Measurements from ENCODE around the gene FABP7.

The FABP7 gene

DNA sequence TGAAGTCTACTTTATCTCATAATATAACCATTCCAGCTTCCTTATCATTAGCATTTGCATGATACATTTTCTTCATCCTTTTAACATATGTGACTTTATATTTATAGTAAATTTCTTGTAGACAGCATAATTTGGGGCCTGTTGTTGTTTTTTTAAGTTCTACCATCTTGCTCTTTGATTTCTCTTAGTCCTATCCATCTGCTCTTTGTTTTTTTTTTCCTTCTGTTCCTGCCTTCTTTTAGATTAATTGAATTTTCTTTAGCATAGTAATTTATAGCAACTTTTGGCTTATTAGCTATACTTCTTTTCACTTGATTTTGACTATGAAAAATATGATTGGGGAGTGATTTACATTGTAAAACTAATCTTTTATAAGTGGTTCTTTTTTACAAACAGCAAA lies 19.2 kb upstream of the FABP7 start:
- no peak for DNase-seq

DNA sequence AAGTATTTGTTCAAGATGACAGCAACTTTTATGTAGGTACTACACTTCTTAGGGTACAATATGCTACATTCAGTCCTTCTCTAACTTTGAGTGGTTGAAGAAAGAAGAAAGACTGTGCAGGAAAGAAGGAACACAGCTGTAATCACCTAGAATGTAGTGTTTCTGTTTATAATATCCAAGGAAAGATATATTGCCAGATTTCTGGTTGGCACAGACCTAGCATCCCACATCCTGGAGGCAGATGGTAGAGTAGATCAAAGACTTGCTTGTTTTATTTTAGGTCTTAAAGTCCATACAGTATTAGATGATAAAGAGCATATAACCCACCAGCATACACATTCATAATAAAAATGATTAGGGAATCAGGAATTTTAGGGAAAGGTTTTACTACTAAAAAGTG lies 13.3 kb upstream of the FABP7 start:
- no peak for DNase-seq

DNA sequence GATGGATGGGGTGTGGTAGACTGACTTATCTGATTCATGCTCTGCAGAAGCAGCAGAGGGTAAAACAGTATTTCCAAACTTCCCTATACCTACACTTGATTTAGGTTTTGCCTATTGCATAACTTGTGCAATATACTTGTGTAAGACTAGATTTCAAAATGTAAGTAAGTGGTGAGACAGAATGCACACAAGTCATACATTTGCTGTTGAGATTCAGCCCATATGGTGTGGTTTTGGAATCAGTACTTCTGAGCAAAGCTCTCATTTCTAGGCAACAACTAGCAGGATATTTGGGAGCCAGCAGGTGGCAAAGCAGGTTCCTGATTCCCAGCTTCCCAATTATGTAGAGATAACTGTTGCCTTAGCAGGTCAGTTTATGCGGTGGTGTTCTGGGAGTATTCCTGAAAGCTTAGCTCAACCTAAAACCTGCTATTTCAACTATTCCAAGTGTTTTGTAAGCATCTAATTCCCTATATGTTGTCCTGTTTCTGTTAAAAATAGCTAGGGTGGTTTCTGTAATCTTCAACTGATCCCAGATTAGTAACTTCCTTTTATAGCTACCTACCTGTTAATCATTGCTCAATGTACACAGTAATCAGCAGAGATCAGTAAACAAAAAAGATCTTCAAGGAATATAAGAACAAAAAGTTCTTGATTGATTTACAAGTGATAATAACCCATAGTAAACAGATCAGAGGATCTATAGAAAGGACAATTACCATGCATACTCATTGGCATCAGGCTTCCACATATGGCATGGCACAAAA lies 8.5 kb upstream of the FABP7 start:
- peak; percentile 36 for DNase-seq

DNA sequence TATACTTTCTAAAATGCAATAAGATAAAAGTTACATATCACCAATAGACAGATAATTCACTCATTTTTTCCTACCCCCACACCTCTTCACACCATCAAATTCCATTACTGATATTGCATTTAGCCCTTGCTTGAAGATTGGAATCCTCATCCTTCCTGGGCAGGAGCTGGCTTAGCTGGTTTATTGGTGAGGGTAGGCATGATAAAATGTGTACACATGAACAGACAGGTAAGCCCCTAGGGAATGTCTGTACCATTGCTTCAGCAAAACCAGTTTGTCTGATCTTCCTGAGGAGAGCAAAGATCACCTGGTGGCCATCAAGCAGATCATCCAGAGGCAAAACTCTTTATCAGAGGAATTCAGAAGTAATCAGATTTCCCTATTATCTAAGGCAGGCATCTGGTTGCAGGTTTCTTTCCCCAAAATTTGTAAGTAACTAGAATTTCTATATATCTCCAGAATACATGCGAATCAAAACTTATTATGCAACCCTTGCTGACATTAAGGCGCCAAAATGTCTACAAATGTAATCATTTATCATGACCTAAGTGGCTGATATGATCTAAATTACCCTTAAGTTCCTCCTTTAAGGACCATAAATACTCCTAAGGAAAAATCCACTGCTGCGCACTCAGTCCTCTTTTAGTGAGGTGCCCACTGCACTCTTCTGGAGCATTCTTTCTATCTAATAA lies 6.6 kb upstream of the FABP7 start:
- peak; percentile 7 for DNase-seq

DNA sequence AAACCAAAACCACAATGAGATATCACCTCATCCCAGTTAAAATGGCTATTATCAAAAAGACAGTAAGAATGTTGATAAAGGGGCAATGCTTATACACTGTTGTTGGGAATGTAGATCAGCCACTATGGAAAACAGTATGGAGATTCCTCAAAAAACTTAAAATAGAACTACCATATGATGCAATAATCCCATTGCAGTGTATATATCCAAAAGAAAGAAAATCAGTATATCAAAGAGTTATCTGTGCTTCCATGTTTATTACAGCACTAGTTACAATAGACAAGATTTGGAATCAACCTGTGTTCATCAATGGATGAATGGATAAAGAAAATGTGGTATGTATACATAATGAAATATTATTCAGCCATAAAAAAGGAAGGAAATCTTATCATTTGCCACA lies 3.5 kb upstream of the FABP7 start:
- no peak for DNase-seq

DNA sequence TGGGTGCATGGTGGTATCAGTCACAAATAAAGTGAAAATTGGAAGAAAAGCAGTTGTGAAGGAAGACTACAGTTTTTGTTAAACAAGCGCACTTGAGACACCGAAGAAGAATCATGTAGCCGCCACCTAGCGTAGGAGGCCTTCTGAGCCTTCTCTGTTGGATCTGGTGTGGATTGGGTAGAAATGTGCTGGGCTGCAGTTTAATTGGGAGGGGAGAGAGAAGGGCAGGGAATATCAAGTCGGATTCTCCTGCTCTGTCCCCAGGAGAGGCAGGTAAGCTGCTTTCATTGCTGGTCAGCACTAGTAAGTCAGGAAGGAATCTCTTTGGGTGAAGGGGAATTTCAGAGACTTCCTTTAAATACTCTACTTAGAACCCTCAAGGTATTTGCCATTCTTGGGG lies 1.2 kb upstream of the FABP7 start:
- DNase-seq = no peak

DNA sequence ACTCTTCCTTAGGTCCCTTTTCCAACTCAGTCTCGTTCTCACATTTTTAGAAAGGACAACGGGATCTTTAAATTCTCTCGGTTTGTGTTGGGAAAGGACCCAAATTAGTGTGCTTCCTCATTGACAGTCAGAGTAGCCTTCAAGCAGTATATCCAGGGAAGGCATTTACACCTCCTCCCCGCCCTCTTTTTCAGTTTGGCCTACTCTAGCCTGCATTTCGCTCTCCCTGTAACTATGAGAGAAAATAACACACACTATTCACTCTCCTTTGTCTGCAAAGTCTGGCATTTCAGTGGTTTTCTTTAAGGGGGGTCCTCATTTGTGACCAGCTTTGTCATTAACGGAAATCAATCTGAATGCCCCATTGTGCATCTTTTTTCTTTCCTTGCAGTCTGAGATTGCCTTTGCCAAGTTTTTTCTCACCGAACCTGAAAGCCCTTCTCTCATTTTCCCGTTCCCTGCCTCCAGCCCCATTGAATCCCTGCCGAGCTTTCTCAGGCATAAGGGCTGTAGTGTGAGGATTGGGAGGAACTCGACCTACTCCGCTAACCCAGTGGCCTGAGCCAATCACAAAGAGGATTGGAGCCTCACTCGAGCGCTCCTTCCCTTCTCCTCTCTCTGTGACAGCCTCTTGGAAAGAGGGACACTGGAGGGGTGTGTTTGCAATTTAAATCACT lies 393 bp upstream of the FABP7 start:
- no peak for DNase-seq

DNA sequence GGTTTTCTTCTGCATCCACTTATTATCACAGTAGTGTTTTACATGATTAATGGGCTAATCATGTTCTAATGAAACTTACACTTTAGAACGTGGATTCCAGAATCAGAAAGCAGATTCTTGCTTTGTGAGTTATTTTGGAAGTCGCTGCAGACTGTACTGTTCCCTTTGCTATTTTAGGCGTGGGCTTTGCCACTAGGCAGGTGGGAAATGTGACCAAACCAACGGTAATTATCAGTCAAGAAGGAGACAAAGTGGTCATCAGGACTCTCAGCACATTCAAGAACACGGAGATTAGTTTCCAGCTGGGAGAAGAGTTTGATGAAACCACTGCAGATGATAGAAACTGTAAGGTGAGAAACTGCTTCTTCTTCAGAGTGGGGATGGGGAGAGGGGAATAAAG lies 598 bp downstream of the FABP7 start:
- DNase-seq = no peak

DNA sequence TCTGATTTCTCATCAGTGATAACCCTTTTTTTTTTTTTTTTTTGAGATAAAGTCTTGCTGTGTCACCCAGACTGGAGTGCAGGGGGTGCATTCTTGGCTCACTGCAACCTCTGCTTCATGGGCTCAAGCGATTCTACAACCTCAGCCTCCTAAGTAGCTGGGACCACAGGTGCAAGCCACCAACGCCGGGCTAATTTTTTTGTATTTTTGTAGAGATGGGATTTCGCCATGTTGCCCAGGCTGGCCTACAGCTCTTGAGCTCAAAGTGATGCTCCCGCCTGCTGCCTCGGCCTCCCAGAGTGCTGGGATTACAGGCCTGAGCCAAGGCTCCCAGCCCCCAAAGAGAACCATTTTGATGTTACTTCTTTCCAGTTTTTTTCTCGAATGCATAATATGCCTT lies 2.2 kb downstream of the FABP7 start:
- no peak for DNase-seq

DNA sequence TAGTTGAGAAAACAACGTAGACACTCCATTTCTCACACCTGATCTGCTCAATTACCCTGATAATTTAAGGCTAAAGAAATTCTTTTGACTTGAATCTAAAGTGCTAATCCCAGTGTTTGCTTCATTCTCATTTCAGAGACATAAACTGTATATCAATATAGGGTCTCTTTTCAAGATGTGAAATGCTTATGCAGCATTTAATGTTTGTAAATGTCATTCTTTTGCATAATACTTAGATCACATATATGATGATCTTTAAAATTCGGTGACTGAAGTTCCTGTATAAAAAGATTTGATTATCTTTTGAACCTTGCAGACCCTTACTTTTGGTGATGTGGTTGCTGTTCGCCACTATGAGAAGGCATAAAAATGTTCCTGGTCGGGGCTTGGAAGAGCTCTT lies 3.9 kb downstream of the FABP7 start:
- DNase-seq = no peak

DNA sequence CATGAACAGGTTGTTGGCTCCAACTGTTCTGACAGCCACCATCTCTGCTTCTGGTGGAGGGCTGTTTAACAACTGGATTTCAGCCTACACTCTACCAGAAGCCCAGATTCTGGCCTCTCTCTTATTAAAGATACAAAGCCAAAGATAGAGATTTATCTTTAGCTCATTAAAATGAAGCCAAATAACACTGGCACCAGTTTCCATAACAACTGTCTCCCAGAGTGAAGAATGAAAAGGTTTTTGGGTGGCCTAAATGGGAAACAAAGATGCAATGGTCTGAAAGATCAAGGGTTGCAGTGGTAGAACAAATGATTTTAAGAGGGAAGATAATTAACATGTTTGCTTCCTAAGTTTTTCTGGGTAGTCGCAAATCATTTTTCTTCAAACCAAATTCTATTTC lies 6.4 kb downstream of the FABP7 start:
- no peak for DNase-seq

DNA sequence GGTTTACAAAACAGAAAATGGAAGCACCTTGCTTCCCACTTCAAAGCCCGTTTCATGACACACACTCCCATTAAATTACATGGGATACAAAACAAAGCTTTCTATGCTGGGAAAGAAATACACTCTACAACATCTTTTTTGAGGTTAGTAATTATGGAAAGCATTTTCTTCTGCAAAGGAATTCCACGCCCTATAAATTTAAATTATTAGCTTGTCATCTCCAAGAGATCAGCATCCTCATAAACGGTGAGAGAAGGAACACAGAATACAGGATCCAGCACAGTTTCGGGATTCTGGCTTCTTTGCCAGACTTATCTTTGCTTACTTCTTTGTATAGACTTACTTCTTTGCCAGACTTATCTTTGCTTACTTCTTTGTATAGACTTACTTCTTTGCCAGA lies 8.2 kb downstream of the FABP7 start:
- DNase-seq = no peak

DNA sequence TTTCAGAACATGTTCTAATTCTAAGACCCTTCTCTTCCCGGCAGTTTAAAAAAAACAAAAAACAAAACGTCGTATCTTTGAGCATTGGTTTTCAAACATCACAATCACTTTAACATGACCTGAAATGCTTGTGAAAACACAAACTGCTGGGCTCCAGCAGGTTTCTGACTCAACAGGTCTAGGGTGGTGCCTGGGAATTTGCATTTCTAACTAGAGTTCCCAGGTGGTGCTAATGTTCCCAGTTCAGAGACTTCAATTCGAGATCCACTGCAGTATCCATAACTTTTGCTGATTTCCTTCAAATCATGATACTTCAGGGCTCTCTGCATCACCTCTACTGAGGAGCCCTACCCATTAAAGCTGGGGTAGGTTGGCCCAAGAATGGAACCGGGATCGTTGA lies 8.7 kb downstream of the FABP7 start:
- DNase-seq = peak; percentile 9

DNA sequence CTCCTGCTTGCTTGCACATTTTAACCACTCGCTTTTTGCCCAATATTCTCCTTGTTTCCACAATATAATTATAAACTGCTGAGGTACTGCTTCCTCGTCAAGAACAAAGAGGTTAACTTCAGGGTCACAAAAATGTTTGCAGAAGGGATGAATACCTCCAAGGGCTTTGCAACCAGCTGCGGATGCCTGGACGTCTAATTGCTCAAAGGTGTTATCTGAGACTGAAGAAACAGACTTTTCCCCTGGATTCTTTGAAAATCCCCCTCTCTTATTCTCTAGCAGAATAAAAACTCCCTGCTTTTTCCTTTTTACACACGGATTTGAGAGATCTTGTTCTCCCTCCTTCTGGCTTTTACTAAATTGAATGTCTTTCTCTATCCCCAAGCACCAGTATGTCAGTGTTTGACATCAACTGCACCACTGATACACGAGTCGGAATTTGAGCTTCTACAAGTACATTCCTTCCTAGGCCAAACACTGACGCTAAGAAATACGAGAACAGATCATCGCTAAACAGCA lies 9.2 kb downstream of the FABP7 start:
- peak; percentile 29 for DNase-seq

DNA sequence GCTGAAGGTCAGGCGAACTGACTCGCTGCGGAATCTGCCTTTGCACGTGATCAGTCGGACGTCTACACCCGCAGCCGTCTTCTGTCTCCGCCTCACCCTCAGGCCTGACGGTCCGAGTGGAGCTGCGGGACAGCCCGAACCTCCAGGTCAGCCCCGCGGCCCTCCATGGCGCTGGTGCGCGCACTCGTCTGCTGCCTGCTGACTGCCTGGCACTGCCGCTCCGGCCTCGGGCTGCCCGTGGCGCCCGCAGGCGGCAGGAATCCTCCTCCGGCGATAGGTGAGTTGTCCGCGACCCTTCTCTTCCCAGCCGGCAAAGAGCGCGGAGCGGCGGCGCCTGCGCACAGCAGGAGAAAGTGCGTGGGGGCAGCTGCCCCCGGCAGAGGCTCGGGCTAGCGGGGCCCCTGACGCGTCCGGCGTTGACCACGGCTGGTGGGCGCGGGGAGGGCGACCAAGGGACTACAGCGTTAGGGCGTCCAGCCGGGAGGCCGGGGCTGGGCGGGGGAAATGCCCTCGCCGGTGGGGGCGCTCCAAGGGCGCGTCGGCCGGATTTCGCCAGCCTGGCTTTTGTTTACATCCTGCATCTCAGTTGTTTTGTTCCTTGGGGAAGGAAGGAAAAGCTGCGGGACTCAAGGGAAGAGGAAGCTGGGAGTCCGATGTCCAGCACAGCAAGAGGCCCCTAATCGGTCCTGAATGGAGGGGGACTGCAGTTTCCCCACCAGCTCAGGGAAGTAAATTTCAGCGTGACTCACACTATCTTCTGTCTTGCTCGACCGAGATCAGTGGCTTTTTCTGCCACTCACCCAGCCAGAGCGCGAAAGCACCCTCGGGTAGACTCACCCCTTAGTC lies 9.9 kb downstream of the FABP7 start, which contains the start of gene SMPDL3A:
Gene SMPDL3A (plus strand): TSS at position 77 of the 846 bp plus-strand sequence. CDS start 89 bp downstream, at position 166.
- DNase-seq = peak; percentile 82

DNA sequence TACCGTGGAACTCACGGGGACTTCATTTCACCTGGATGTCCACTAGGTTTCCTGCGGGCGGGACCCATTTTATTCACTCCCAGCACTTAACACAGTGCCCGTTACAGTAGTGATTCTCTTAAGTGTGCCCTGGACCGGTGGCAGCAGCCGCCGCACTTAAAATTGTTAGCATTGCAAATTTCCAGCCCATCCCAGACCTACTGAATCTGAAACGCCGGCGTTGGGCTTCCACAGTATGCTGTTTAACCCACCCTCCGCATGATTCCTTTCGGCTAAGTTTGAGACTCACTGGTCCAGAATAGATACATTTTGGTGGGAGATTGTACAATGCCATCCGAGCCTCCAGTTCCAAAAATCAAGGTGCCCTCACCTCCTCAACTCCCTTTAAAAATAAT lies 10.5 kb downstream of the FABP7 start:
- DNase-seq = no peak

DNA sequence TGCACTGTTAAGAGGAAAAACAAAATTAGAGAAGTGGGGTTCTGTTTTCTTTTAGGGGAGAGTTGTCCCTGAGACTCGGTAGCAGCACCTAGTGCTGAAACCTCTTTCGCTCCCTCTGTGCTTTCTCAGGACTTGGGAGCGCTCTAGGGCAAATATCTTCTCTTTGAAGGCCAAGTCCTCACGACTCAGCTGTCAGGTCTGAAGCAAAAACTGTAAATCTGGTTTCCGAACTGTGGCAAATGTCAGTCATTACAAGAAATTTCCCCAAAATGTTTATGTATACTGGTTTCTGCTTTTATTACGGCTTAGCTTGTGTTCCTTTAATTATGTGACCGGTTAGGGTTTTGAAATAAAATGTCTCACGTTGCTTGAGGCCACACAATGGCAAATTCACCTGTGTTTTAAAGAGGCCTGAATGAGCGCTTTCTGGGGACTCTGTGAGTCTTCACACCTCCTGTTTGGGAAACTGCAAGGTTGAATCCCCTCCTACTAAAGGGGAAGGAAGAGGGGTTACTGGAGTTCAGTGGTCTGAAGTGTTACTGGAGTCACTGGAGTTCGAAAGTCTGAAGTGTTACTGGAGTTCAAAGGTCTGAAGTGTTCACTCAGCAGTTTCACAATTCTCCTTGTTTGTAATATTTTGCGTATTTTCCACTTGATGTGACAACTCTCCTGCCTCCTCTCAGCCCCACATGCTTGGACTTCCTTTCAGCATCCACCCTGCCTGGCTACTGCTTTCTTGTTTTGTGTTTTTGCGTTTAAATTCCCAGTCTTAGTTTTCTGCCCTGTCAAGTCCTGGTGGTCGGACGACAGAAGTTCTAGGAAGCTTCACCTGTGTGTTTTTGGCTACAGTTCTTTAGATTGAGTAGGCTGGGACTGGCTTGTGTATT lies 11.2 kb downstream of the FABP7 start:
- peak; percentile 46 for DNase-seq

DNA sequence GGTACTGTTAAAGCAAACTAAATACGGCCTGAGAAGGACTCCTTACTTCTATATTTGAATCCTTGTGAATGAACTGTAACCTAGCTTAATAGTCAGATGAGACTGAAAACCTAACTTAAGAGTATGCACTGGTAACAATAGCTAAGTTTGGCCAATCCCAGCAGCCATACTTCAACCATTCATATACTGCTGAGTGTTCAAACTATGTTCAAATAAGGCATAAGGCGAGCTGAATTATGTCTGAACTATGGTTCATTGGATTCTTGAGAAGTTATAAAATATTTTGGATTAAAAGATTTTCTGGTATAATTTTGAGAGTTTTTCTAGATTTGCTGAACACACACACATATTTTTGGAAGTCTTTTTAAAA lies 11.8 kb downstream of the FABP7 start:
- no peak for DNase-seq

DNA sequence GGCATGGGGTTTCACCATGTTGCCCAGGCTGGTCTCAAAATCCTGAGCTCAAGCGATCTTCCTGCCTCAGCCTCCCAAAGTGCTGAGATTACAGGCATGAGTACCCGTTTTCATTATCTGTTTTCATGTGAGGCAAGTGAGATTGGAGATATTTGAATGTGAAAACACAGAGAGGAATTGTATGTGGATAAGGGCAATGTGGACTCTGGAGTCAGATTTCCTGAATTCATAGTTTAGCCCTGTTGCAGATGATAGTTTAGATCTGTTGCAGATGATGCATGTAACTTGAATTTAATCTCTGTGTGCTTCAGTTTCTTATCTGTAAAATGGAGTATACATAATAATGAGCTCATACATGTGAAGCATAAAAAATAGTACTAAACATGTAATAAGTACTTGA lies 13.2 kb downstream of the FABP7 start:
- DNase-seq = no peak

DNA sequence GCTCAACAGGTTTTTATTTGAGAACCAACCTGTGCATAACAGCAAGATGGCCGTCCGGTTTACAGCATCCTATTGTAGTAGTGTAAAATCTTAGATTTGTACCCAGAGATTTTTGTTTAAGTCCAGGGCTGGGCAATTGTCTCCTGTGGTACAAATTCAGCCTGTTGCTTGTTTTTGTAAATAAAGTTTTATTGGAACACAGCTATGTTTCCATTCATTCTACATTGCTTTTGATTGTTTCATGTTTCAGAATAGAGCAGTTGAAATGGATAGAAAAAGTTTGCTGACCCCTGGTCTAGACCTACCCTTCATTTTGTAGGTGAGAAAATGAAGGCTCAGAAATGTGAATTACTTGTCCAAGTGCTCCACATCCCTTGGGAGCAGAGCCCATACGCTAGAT lies 18.0 kb downstream of the FABP7 start:
- DNase-seq = peak; percentile 28

DNA sequence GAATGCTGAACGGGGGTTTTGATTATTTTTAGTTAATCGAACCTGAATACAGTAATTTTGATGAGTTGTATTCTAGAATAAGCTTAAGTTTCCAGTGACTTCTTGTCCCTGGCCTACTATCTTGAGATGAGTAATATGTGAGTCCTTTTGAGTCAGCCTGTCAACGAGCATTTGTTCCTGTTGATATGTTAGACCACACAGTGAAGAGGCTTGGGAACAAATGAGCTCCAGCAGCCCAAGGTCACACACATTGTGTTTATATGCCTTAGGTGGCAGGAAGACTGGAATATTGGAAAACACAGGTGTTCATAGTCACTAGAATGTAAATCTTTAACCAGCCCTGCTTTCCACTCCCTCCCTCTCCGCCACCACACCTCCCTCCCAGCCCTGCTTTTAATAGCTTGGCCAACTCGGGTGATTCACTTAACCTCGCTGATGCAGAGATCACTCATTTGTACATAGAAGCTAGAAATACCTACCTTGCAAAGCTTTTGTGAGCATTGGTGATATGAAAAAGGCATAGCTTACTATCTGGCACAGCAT lies 18.7 kb downstream of the FABP7 start:
- DNase-seq = peak; percentile 95

Measured in DMS53 (cell line).